ENCODE results near the gene HOXA10.

The HOXA10 gene

GRCh38 chr7:27142580-27143022 lies 31.5 kb downstream of the HOXA10 start:
- no peak for DNase-seq

- DNase-seq: no peak
Observed at GRCh38 chr7:27141923-27142579, 32.1 kb downstream of the HOXA10 start.

GRCh38 chr7:27141137-27141922 lies 32.8 kb downstream of the HOXA10 start:
- no peak for DNase-seq

GRCh38 chr7:27140126-27140857 lies 33.8 kb downstream of the HOXA10 start:
- no peak for DNase-seq

- no peak for DNase-seq
Observed at GRCh38 chr7:27139334-27140125, 34.6 kb downstream of the HOXA10 start.

GRCh38 chr7:27138985-27139333 lies 35.2 kb downstream of the HOXA10 start:
- DNase-seq: no peak

- DNase-seq: no peak
Observed at GRCh38 chr7:27138472-27138871, 35.6 kb downstream of the HOXA10 start.

GRCh38 chr7:27137640-27138315 lies 36.3 kb downstream of the HOXA10 start:
- DNase-seq: no peak

- DNase-seq: no peak
Observed at GRCh38 chr7:27134392-27134791, 39.7 kb downstream of the HOXA10 start.

GRCh38 chr7:27133409-27134231 lies 40.5 kb downstream of the HOXA10 start:
- no peak for DNase-seq

GRCh38 chr7:27132978-27133377 lies 41.1 kb downstream of the HOXA10 start:
- no peak for DNase-seq

- DNase-seq: no peak
Observed at GRCh38 chr7:27132214-27132613, 41.9 kb downstream of the HOXA10 start.

- no peak for DNase-seq
Observed at GRCh38 chr7:27131390-27131819, 42.7 kb downstream of the HOXA10 start.

GRCh38 chr7:27130540-27131389 lies 43.4 kb downstream of the HOXA10 start, which contains the start of gene HOXA4:
Gene HOXA4, minus strand, starts transcription at chr7:27130757. Its CDS starts 24 bp downstream, at chr7:27130733.
- DNase-seq: no peak

GRCh38 chr7:27129729-27130539 lies 44.2 kb downstream of the HOXA10 start:
- no peak for DNase-seq

GRCh38 chr7:27128776-27129728 lies 45.1 kb downstream of the HOXA10 start:
- DNase-seq: no peak

GRCh38 chr7:27128034-27128433 lies 46.1 kb downstream of the HOXA10 start:
- no peak for DNase-seq
